ENCODE results near the gene CACTIN. TPM values are rescaled to one million over a fixed set of nuclear protein-coding genes. Genes with fewer than 3 reads are reported as not detected.
A peak's percentile ranks its signal among the peaks of the same experiment; 100 is the strongest.

CACTIN gene
- total and polyA plus RNA-seq, 2 of the 4 experiments (the other 2 are of a cell fraction), result 10.8 to 19.5 TPM

DNA sequence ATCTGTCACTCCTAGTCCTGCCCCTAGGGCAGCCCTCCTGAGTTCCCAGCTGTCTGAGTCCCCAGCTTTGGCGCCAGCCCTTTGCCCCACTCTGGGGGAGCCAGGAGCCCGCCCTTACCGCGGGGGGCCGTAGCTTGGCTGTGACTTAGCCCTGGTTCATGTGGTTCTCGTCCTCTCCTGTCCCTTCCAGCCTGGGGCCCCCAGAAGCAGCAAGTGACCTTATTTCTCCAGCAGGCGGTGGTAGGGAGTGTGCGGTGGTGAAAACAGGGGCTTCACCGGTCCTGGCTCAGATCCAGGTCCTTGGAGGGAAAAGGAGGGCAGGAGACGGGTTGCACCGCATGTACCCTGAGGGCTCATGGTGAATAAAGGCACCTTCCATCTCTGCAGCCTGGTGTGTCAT is 33.4 kb downstream of the CACTIN start:
- Histone ChIP-seq H3K18ac (ENCODE audit: low read depth, low read length) (no peak overlapping the region), H3K79me1 (ENCODE audit: low read depth in 1 of 2, low read length in 2 of 2) (no peaks in the 10 kb centered on the region), H2BK5ac (ENCODE audit: low read depth, low read length, poor library complexity, severe bottlenecking) (no peak overlapping the region), H3K9ac (ENCODE audit: low read depth, low read length) (no peak overlapping the region), H4K91ac (ENCODE audit: insufficient read depth, low read depth, low read length) (no peak overlapping the region), H2BK120ac (ENCODE audit: low read depth, low read length) (no peak overlapping the region), H3K4ac (ENCODE audit: low read depth, low read length) (no peak overlapping the region), H3K4me1 (ENCODE audit: control insufficient read depth, insufficient read depth, low read length) (no peaks in the 10 kb centered on the region), H4K8ac (ENCODE audit: low read depth in 2 of 2, low read length in 2 of 2) (no peak overlapping the region), H3K23ac (ENCODE audit: low read depth, low read length) (no peak overlapping the region), H2AK9ac (replicated peaks; ENCODE audit: low read depth, low read length, poor library complexity) (no peak overlapping the region), H3K14ac (replicated peaks; ENCODE audit: low read depth, low read length) (no peak overlapping the region), H2BK20ac (ENCODE audit: low read depth, low read length) (no peak overlapping the region), H3K9me3 (ENCODE audit: control insufficient read depth, insufficient read depth, low read length) (no peaks in the 10 kb centered on the region; the same call in 1 of the 2 replicates), H3K56ac (ENCODE audit: extremely low read depth, insufficient read depth, low read length) (no peak overlapping the region), H3K27me3 (ENCODE audit: control insufficient read depth, insufficient read depth, low read length) (peaks cover 2% of the 10 kb centered on the region; the same call in 1 of the 2 replicates), H4K20me1 (ENCODE audit: insufficient read depth, low read length) (no peaks in the 10 kb centered on the region), H2AFZ (replicated peaks; ENCODE audit: low read length, poor library complexity) (peak overlapping the region; percentile 21), H4K5ac (ENCODE audit: low read depth, low read length) (no peak overlapping the region), H3K9me1 (ENCODE audit: insufficient read depth, low read length) (no peaks in the 10 kb centered on the region), H3K4me2 (ENCODE audit: low read depth, low read length) (no peak overlapping the region), H2BK15ac (ENCODE audit: low read depth, low read length) (no peak overlapping the region), H3K4me3 (ENCODE audit: insufficient read depth, low read depth, low read length) (no peak overlapping the region), H3K27ac (ENCODE audit: insufficient read depth, low read length) (no peak overlapping the region), H2AK5ac (ENCODE audit: low read depth, low read length) (no peak overlapping the region), H3K36me3 (ENCODE audit: control insufficient read depth, insufficient read depth, low read length) (no peaks in the 10 kb centered on the region)
- no CpG with 5 or more reads among the region's 11 CpGs for WGBS, 2 experiments (ENCODE audit: extremely low coverage in 2 of 2, insufficient read length in 1 of 2)
- BruUV-seq (replicated peaks), result no TSS peak
- ATAC-seq (ENCODE audit: low read depth), result no peak
- dilution Hi-C loops (cut with HindIII; ENCODE audit: low sequenced_read_pairs, unreplicated experiment) (no loop called here), intact Hi-C loops (cut with micrococcal nuclease) (no loop called here), in situ Hi-C loops (cut with MboI; ENCODE audit: low sequenced_read_pairs) (no loop called here)
- CTCF ChIA-PET, result interaction anchor here (0.9 kb wide), 1 partner anchor 9 kb away, joined by 5 read pairs; no protein-coding TSS in a partner anchor
- no peak for TF ChIP-seq MAZ (IDR thresholded peaks at IDR 0.05; ENCODE audit: borderline replicate concordance, low read depth, low read length)
- no peak for TF ChIP-seq RAD21 (IDR thresholded peaks at IDR 0.05; ENCODE audit: low read length)
- TF ChIP-seq, protein P1, sequence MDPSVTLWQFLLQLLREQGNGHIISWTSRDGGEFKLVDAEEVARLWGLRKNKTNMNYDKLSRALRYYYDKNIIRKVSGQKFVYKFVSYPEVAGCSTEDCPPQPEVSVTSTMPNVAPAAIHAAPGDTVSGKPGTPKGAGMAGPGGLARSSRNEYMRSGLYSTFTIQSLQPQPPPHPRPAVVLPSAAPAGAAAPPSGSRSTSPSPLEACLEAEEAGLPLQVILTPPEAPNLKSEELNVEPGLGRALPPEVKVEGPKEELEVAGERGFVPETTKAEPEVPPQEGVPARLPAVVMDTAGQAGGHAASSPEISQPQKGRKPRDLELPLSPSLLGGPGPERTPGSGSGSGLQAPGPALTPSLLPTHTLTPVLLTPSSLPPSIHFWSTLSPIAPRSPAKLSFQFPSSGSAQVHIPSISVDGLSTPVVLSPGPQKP (IDR thresholded peaks at IDR 0.05; ENCODE audit: borderline replicate concordance, low read depth, low read length), result no peak
- TF ChIP-seq RFX5 (IDR thresholded peaks at IDR 0.05; ENCODE audit: low read depth, low read length), result no peak
- no peak for TF ChIP-seq SMC3 (IDR thresholded peaks at IDR 0.05; ENCODE audit: low read depth, low read length)
- TF ChIP-seq MAFK (IDR thresholded peaks at IDR 0.05; ENCODE audit: low read depth, low read length), result no peak
- TF ChIP-seq CEBPB (IDR thresholded peaks at IDR 0.05; ENCODE audit: low read depth, low read length), result no peak
- TF ChIP-seq CHD1 (IDR thresholded peaks at IDR 0.05; ENCODE audit: low read depth, low read length), result no peak
- TF ChIP-seq FOS (IDR thresholded peaks at IDR 0.05; ENCODE audit: low read depth, low read length), result no peak
- TF ChIP-seq MXI1 (IDR thresholded peaks at IDR 0.05; ENCODE audit: borderline replicate concordance, low read depth, low read length), result no peak
- no peak for TF ChIP-seq POLR2A (IDR thresholded peaks at IDR 0.05; ENCODE audit: low read depth, low read length)
- TF ChIP-seq, protein P2, sequence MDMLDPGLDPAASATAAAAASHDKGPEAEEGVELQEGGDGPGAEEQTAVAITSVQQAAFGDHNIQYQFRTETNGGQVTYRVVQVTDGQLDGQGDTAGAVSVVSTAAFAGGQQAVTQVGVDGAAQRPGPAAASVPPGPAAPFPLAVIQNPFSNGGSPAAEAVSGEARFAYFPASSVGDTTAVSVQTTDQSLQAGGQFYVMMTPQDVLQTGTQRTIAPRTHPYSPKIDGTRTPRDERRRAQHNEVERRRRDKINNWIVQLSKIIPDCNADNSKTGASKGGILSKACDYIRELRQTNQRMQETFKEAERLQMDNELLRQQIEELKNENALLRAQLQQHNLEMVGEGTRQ (IDR thresholded peaks at IDR 0.05; ENCODE audit: low read depth, low read length), result no peak
- TF ChIP-seq BHLHE40 (IDR thresholded peaks at IDR 0.05; ENCODE audit: low read depth, low read length), result no peak
- no peak for DNase-seq
- POLR2A ChIA-PET (ENCODE audit: unreplicated experiment), result no interaction called here

Measured in IMR-90 (cell line).